CD4-positive, alpha-beta T cell treated with Interleukin-17A for 4 hours (primary cell): ENCODE measurements around the gene CDC42EP1.

Experiments
- DNase-seq: peaks from one replicate; pipeline ENCODE4 v3.0.0-alpha.2; 2020; ENCODE audit warnings: mixed read lengths

CDC42EP1 gene

GRCh38 chr22:37561212-37562048 is 1.1 kb downstream of the CDC42EP1 start:
- DNase-seq: peak; percentile 84

- DNase-seq: no peak
Observed at GRCh38 chr22:37562049-37562875, 2.0 kb downstream of the CDC42EP1 start.

GRCh38 chr22:37563153-37564081 is 3.1 kb downstream of the CDC42EP1 start:
- DNase-seq: no peak

DNA sequence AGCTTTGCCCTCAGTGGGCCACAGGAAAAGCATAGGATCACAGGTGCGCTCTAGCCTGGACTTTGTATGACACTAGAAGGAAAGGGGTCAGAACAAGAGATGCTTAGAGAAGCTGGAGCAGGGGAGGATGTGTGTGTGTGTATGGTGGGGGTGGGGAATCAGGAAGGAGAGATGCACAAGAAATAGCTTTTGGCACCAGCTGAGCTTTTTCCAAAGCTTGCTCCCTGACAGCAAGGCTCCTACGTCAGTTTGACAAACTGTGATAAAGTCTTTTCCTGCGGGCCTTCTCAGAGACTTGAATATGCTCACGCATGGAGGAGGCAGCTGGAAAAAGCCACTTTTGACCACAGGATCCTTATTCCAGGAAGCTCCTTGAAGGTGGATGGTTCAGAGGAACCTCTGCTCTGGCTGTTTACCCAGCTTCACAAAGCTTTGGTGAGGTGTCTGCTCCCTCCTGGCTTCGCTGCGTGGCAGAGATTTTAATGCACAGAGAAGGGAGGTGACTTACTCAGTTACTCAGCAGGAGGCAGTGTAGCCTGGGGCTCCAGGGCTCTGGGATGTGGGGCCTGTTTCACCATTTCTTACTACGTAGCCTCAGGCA is 3.9 kb downstream of the CDC42EP1 start:
- DNase-seq: no peak

DNA sequence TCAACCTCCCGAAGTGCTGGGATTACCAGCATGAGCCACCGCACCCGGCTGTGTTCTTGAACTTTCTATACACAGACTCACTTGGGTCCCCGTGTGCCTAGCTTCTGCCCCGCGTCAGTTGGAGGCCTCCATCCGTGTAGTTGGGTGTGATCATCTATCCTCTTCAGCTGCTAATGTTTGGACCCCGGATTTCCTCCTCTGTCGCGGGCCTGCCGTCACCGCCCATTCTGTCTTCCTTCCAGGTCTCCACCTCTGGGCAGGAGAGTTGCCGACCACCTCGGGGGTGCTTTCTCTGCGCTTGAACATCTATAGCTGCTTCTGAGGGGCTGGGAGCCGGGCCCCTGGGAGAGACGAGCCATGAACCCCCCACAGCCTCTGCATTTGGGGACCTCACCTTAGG is 5.5 kb downstream of the CDC42EP1 start:
- no peak for DNase-seq

DNA sequence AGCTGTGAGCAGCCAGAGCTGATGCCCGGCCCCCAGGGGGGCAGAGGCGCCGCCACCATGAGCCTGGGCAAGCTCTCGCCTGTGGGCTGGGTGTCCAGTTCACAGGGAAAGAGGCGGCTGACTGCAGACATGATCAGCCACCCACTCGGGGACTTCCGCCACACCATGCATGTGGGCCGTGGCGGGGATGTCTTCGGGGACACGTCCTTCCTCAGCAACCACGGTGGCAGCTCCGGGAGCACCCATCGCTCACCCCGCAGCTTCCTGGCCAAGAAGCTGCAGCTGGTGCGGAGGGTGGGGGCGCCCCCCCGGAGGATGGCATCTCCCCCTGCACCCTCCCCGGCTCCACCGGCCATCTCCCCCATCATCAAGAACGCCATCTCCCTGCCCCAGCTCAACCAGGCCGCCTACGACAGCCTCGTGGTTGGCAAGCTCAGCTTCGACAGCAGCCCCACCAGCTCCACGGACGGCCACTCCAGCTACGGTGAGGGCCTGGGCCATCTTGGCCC is 6.1 kb downstream of the CDC42EP1 start:
- DNase-seq: peak; percentile 57

- DNase-seq: peak; percentile 96
Observed at GRCh38 chr22:37566903-37567798, 6.9 kb downstream of the CDC42EP1 start.

GRCh38 chr22:37568012-37568411 is 7.7 kb downstream of the CDC42EP1 start:
- DNase-seq: no peak

DNA sequence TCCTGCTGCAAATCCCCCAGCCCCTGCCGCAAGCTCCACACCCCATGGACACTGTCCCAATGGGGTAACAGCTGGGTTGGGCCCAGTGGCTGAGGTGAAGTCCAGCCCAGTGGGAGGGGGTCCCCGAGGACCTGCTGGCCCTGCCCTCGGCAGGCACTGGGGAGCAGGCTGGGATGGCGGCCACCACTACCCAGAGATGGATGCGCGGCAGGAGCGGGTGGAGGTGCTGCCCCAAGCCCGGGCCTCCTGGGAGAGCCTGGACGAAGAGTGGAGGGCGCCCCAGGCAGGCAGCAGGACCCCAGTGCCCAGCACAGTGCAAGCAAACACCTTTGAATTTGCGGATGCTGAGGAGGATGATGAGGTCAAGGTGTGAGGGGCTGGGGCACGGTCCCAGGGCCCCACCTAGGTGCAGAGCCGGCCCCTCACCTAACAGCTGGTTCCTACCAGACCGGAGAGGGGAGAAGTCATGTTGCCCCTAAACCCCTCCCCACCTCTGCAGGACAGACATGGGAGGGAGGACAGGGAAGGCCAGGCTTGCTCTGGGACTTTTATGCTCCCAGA is 8.2 kb downstream of the CDC42EP1 start:
- DNase-seq: no peak

GRCh38 chr22:37569009-37569920 is 9.0 kb downstream of the CDC42EP1 start:
- no peak for DNase-seq

GRCh38 chr22:37569921-37570660 is 9.8 kb downstream of the CDC42EP1 start:
- DNase-seq: no peak

- no peak for DNase-seq
Observed at GRCh38 chr22:37570661-37570976, 10.3 kb downstream of the CDC42EP1 start.

GRCh38 chr22:37571258-37571991 is 11.1 kb downstream of the CDC42EP1 start:
- DNase-seq: no peak

DNA sequence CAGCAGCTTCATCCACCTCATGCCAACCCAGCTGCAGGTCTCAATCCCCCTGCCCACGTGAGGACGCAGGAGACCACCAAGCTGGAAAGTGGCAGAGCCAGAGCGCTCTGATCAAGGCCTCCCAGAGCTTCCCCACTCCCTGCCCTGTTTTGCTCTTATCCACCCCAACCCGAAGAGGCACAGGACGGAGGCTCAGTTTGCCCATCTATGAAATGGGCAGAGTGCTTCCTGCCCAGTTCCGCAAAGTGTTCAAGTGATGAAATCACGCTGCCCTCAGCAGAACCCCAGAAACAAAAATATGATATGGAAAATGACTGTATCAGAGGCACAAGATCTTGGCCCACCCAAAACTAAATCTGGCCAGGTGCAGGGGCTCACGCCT is 11.7 kb downstream of the CDC42EP1 start:
- DNase-seq: no peak

DNA sequence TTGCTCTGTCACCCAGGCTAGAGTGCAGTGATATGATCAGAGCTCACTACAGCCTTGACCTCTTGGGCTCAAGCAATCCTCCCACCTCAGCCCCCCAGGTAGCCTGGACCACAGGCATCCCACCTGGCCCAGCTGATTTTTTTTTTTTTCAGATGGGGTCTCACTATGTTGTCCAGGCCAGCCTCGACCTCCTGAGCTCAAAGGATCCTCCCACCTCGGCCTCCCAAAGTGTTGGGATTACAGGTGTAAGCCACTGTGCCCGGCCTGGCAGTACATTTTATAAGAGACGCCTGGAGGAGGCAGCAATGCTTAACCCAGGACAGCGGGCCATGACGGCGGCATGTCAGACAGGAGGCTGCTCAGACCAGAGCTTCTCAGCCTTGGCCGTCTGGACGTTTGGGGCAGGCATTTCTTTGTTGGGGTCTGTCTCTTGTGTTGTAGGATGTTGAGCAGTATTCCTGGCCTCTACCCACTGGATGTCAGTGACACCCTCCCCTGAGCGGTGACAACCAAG is 15.3 kb downstream of the CDC42EP1 start:
- DNase-seq: no peak

GRCh38 chr22:37578002-37578401 is 17.7 kb downstream of the CDC42EP1 start:
- DNase-seq: no peak

DNA sequence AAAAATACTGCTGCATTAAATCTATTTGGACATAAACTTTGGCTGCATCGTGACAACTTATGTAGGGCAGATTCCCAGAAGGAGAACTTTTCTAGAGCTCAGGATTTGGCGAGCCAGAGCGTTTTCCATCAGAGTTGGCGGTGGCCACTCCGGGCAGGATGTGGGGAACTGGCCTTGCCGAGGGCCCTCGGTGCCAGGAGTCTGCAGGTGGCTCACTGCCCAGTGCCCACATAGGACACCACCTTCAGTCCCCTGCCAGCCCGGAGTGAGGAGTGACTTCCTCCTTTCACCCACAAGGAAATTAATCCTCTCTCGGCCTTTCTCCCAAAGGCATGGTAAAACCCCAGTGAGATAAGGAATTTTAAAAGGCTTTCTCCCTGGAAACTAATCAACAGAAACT is 21.2 kb downstream of the CDC42EP1 start:
- no peak for DNase-seq

DNA sequence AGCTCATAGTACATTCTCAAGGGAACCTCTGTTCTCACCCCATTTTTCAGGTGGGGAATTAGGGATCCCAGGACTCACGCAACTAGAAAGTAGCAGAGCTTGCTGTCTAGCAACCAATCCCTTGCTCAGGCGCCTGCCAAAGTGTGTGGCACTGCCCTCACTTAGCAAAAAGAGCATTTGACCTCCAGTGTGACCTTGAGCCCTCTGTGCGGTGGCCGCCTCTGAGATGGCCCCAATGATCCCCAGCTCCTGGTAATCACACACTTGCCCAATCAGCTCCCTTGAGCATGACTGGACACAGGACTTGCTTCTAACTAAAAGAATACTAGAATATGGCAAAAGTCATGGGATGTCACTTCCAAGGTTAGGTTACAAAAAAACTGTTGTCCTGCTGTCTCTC is 22.2 kb downstream of the CDC42EP1 start:
- no peak for DNase-seq
